HepG2 (cell line): ENCODE data around the gene MBD5. TPM values are rescaled to one million over a fixed set of nuclear protein-coding genes. Genes with fewer than 3 reads are reported as not detected.
A peak's percentile ranks its signal among the peaks of the same experiment; 100 is the strongest.

Experiments
- HMG20B ChIP-seq: conservative IDR thresholded peaks from 2 replicates; pipeline ENCODE4 v1.6.1; 2016; ENCODE audit warnings: missing genetic modification reagents, missing compliant biosample characterization
- HNF4A ChIP-seq: sonication (generic); formaldehyde crosslinking; IDR thresholded peaks from 2 replicates; pipeline ENCODE4 v1.4.0; 2020; ENCODE audit warnings: missing genetic modification reagents
- KDM5B ChIP-seq: sonication (generic); formaldehyde crosslinking; IDR thresholded peaks from 2 replicates; pipeline ENCODE4 v1.4.0; 2020; ENCODE audit warnings: missing genetic modification reagents, mild to moderate bottlenecking, borderline replicate concordance
- KLF13 ChIP-seq: sonication (generic); formaldehyde crosslinking; IDR thresholded peaks from 2 replicates; pipeline ENCODE4 v1.4.0; 2020; ENCODE audit warnings: mild to moderate bottlenecking, missing genetic modification reagents
- MAFG ChIP-seq: sonication (generic); formaldehyde crosslinking; IDR thresholded peaks from 2 replicates; pipeline ENCODE4 v1.5.1; 2020; ENCODE audit warnings: mild to moderate bottlenecking, missing genetic modification reagents
- MTF2 ChIP-seq: sonication (generic); formaldehyde crosslinking; IDR thresholded peaks from 2 replicates; pipeline ENCODE4 v1.5.0; 2020; ENCODE audit warnings: missing genetic modification reagents, borderline replicate concordance
- NR3C1 ChIP-seq: sonication (generic); formaldehyde crosslinking; IDR thresholded peaks from 2 replicates; pipeline ENCODE4 v1.4.0; 2020; ENCODE audit warnings: missing genetic modification reagents
- PHF21A ChIP-seq: sonication (generic); formaldehyde crosslinking; IDR thresholded peaks from 2 replicates; pipeline ENCODE4 v1.5.0; 2020; ENCODE audit warnings: mild to moderate bottlenecking, missing genetic modification reagents
- REL ChIP-seq: sonication (generic); formaldehyde crosslinking; conservative IDR thresholded peaks from 2 replicates; pipeline ENCODE4 v1.8.0; 2022; ENCODE audit warnings: mild to moderate bottlenecking, missing genetic modification reagents, moderate library complexity
- SNAI1 ChIP-seq: sonication (generic); formaldehyde crosslinking; IDR thresholded peaks from 2 replicates; pipeline ENCODE4 v1.5.0; 2020; ENCODE audit warnings: mild to moderate bottlenecking, missing genetic modification reagents, borderline replicate concordance
- SRF ChIP-seq: IDR thresholded peaks from 2 replicates; pipeline ENCODE4 v1.6.1; 2011; ENCODE audit warnings: mild to moderate bottlenecking, low read depth, low read length, moderate library complexity
- ZNF264 ChIP-seq: sonication (generic); formaldehyde crosslinking; IDR thresholded peaks from 2 replicates; pipeline ENCODE4 v1.4.0; 2020; ENCODE audit warnings: missing genetic modification reagents
- ZNF343 ChIP-seq: sonication (generic); formaldehyde crosslinking; IDR thresholded peaks from 2 replicates; pipeline ENCODE4 v1.4.0; 2020; ENCODE audit warnings: mild to moderate bottlenecking, missing genetic modification reagents
- ZNF563 ChIP-seq: sonication (generic); formaldehyde crosslinking; IDR thresholded peaks from 2 replicates; pipeline ENCODE4 v1.8.0; 2022; ENCODE audit warnings: mild to moderate bottlenecking, moderate library complexity, missing genetic modification reagents
- ZNF569 ChIP-seq: sonication (generic); formaldehyde crosslinking; IDR thresholded peaks from 2 replicates; pipeline ENCODE4 v1.5.0; 2020; ENCODE audit warnings: mild to moderate bottlenecking, missing genetic modification reagents, moderate library complexity, borderline replicate concordance
- ZNF772 ChIP-seq: sonication (generic); formaldehyde crosslinking; IDR thresholded peaks from 2 replicates; pipeline ENCODE4 v1.5.0; 2020; ENCODE audit warnings: mild to moderate bottlenecking, missing genetic modification reagents
- polyA plus RNA-seq, 8 experiments: library from polyadenylated mRNA; depleted of rRNA in 3 of 8; stranded (reverse) in 7 of 8; unstranded in 1 of 8; fragments of >200 nt; fragmentation: Illumina TruSeq in 4 of 8; extraction: Trizol in 4 of 8; gene quantifications; 2 replicates each; pipeline versions ENCODE4 v1.2.1 to v1.2.3, GENCODE V29; 2011 to 2016; ENCODE audit warnings: low read depth in 4 of 8, missing spikeins in 1 of 8, mixed read lengths in 1 of 8; ENCODE audit not compliant: insufficient read depth in 1 of 8
- total RNA-seq, 5 experiments: library from RNA; depleted of rRNA; stranded (reverse); fragments of >200 nt; fragmentation: Illumina TruSeq; extraction: Trizol; gene quantifications; 2 replicates each; pipeline ENCODE4 v1.2.3, GENCODE V29; 2016; ENCODE audit warnings: low read depth in 1 of 5
- TF ChIP-seq, protein P1 (sequence below): sonication (generic); formaldehyde crosslinking; IDR thresholded peaks from 2 replicates; pipeline ENCODE4 v1.8.1; 2023; ENCODE audit warnings: mild to moderate bottlenecking, moderate library complexity, missing genetic modification reagents
- TF ChIP-seq, protein P2 (sequence below): sonication (generic); formaldehyde crosslinking; IDR thresholded peaks from 2 replicates; pipeline ENCODE4 v1.8.1; 2022; ENCODE audit warnings: low read depth, mild to moderate bottlenecking, missing genetic modification reagents
- TF ChIP-seq, protein P3 (sequence below): sonication (generic); formaldehyde crosslinking; conservative IDR thresholded peaks from 2 replicates; pipeline ENCODE4 v1.5.0; 2020; ENCODE audit warnings: missing genetic modification reagents
- TF ChIP-seq, protein P4 (sequence below): sonication (generic); formaldehyde crosslinking; IDR thresholded peaks from 2 replicates; pipeline ENCODE4 v1.4.0; 2020; ENCODE audit warnings: mild to moderate bottlenecking, missing genetic modification reagents
- TF ChIP-seq, protein P5 (sequence below): IDR thresholded peaks from 2 replicates; pipeline ENCODE4 v1.6.1; 2018; ENCODE audit warnings: missing genetic modification reagents, mild to moderate bottlenecking, missing compliant biosample characterization

MBD5 gene
- total and polyA plus RNA-seq, 2 of the 13 experiments (the other 11 are each of a cell fraction or from before 2014, with no cell fraction given): 13.5 to 26.4 TPM

DNA sequence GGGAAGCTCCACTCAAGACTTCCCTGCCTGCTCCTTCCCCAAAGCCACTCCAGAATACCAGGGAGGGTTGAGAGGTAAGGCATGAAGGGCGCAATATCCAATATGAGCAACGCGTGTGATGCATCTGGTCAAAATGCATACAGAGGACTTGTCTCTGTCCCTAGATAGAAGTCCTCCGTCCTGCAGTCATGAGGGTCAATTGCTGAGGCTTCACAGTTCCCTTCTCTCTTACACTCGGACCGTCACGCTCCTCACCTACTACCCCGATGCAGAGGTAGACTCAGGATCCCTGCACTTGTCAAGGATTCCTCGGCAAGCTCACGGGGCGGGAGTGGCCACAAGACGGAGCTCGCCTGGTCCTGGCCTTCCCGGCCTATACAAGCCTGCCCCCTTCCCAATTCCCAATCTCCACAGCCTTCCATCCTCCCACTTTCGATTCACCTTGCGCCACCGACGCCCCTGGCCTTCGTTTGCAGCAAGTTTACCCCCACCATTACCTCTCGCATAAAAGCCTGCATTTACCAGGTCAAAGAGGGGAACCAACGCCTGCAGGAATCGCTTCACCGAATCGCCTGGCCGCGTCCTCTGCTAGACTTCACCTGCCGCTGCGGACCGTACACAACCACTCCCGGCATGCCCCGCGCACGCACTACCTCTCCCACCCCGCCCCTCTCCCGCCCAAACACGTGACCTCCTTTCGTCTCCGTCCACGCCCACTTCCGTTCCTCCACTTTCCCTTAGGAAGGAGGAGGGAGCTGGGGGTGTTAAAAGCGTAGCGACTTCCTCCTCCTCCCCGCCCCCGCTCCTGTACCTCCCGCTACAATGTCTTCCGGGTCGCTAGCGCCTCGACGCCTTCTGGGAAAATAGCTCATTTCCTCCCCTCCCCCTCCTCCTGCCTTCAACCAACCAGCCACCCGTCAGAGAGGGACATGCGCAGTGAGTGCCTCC is 506 bp upstream of the MBD5 start, which contains the start of gene ORC4 (continued):
- TF ChIP-seq REL (CRISPR knock-in tag) (no peak), ZNF569 (CRISPR knock-in tag) (no peak), SRF (peak; percentile 41; the same call in 1 of the 2 replicates), NR3C1 (CRISPR knock-in tag) (no peak), KDM5B (CRISPR knock-in tag) (peak; percentile 99), ZNF563 (peak; percentile 88; the same call in 1 of the 2 replicates), HMG20B (CRISPR knock-in tag) (no peak), MAFG (CRISPR knock-in tag) (no peak), ZNF343 (peak; percentile 93), KLF13 (no peak), HNF4A (CRISPR knock-in tag) (peak; percentile 36; the same call in 1 of the 2 replicates), SNAI1 (CRISPR knock-in tag) (no peak), ZNF264 (CRISPR knock-in tag) (peak; percentile 95), PHF21A (CRISPR knock-in tag) (peak; percentile 89), ZNF772 (peak; percentile 96), MTF2 (CRISPR knock-in tag) (peak; percentile 32; the same call in 1 of the 2 replicates)
- TF ChIP-seq, protein P1, sequence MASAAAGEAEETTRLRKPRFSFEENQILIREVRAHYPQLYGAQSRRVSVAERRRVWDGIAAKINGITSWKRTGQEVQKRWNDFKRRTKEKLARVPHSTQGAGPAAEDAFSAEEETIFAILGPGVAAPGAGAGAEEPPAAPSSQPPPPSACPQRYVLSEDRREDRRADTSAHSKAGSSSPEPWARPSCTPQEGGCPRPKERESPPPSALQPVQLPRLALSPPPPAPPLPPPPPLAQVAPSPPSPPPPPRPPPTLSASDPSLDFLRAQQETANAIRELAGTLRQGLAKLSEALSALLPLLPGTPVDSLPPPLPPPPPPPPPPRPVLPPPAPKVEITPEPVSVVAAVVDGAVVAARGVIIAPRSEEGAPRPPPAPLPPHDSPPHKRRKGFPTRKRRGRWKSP (CRISPR knock-in tag): peak; percentile 95
- TF ChIP-seq, protein P2, sequence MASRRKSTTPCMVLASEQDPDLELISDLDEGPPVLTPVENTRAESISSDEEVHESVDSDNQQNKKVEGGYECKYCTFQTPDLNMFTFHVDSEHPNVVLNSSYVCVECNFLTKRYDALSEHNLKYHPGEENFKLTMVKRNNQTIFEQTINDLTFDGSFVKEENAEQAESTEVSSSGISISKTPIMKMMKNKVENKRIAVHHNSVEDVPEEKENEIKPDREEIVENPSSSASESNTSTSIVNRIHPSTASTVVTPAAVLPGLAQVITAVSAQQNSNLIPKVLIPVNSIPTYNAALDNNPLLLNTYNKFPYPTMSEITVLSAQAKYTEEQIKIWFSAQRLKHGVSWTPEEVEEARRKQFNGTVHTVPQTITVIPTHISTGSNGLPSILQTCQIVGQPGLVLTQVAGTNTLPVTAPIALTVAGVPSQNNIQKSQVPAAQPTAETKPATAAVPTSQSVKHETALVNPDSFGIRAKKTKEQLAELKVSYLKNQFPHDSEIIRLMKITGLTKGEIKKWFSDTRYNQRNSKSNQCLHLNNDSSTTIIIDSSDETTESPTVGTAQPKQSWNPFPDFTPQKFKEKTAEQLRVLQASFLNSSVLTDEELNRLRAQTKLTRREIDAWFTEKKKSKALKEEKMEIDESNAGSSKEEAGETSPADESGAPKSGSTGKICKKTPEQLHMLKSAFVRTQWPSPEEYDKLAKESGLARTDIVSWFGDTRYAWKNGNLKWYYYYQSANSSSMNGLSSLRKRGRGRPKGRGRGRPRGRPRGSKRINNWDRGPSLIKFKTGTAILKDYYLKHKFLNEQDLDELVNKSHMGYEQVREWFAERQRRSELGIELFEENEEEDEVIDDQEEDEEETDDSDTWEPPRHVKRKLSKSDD (CRISPR knock-in tag): peak; percentile 93
- TF ChIP-seq, protein P3, sequence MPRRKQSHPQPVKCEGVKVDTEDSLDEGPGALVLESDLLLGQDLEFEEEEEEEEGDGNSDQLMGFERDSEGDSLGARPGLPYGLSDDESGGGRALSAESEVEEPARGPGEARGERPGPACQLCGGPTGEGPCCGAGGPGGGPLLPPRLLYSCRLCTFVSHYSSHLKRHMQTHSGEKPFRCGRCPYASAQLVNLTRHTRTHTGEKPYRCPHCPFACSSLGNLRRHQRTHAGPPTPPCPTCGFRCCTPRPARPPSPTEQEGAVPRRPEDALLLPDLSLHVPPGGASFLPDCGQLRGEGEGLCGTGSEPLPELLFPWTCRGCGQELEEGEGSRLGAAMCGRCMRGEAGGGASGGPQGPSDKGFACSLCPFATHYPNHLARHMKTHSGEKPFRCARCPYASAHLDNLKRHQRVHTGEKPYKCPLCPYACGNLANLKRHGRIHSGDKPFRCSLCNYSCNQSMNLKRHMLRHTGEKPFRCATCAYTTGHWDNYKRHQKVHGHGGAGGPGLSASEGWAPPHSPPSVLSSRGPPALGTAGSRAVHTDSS (CRISPR knock-in tag): 0 out of 2 replicates have a peak, but pooled peaks have one; percentile 70
- TF ChIP-seq, protein P4, sequence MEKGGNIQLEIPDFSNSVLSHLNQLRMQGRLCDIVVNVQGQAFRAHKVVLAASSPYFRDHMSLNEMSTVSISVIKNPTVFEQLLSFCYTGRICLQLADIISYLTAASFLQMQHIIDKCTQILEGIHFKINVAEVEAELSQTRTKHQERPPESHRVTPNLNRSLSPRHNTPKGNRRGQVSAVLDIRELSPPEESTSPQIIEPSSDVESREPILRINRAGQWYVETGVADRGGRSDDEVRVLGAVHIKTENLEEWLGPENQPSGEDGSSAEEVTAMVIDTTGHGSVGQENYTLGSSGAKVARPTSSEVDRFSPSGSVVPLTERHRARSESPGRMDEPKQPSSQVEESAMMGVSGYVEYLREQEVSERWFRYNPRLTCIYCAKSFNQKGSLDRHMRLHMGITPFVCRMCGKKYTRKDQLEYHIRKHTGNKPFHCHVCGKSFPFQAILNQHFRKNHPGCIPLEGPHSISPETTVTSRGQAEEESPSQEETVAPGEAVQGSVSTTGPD (CRISPR knock-in tag): no peak
- TF ChIP-seq, protein P5, sequence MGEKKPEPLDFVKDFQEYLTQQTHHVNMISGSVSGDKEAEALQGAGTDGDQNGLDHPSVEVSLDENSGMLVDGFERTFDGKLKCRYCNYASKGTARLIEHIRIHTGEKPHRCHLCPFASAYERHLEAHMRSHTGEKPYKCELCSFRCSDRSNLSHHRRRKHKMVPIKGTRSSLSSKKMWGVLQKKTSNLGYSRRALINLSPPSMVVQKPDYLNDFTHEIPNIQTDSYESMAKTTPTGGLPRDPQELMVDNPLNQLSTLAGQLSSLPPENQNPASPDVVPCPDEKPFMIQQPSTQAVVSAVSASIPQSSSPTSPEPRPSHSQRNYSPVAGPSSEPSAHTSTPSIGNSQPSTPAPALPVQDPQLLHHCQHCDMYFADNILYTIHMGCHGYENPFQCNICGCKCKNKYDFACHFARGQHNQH (CRISPR knock-in tag): peak; percentile 87
